ENCODE results near the gene NARF. TPM values are rescaled to one million over a fixed set of nuclear protein-coding genes. Genes with fewer than 3 reads are reported as not detected.

NARF gene
- total and polyA plus RNA-seq, 2 donors (not counting 3 experiments of a cell fraction or from before 2014, with no cell fraction given) = 83.4 to 158 TPM

- Histone ChIP-seq H3K36me3 (ENCODE audit: control insufficient read depth in 2 of 2, extremely low read depth in 1 of 2, insufficient read depth in 2 of 2, low read length in 2 of 2) (peaks cover 0 to 13% of the 10 kb centered on the region in 2 experiments), H3K4me3 (replicated peaks in 1 of 3; ENCODE audit: insufficient read depth in 1 of 3, low read depth in 1 of 3, low read length in 3 of 3) (no peak overlapping the region), H4K20me1 (replicated peaks; ENCODE audit: control insufficient read depth, extremely low read depth, insufficient read depth, low read length) (no peaks in the 10 kb centered on the region), H3K4me1 (ENCODE audit: control insufficient read depth, extremely low read depth, insufficient read depth, low read length) (no peaks in the 10 kb centered on the region), H3K27me3 (ENCODE audit: control insufficient read depth in 2 of 2, insufficient read depth in 2 of 2, low read length in 2 of 2) (no peaks in the 10 kb centered on the region), H3K4me2 (ENCODE audit: insufficient read depth, low read length) (no peak overlapping the region), H3K27ac (ENCODE audit: insufficient read depth, low read depth, low read length) (no peak overlapping the region), H3K79me2 (ENCODE audit: control insufficient read depth, insufficient read depth, low read length) (no peaks in the 10 kb centered on the region), H3K9me3 (replicated peaks; ENCODE audit: control insufficient read depth, insufficient read depth, low read length) (no peaks in the 10 kb centered on the region), H3K9ac (replicated peaks; ENCODE audit: extremely low read depth, insufficient read depth, low read length) (no peak overlapping the region), H2AFZ (ENCODE audit: low read depth, low read length) (no peak overlapping the region), H3K9me1 (replicated peaks; ENCODE audit: control insufficient read depth, extremely low read depth, insufficient read depth, low read length) (no peaks in the 10 kb centered on the region)
- ChIA-PET POLR2A (no interaction called here), CTCF (interaction anchor here (1.2 kb wide), 1 partner anchor 13 kb away, joined by 3 read pairs; no protein-coding TSS in a partner anchor)
- dilution Hi-C loops (cut with MboI; ENCODE audit: extremely low pct_ligation_motif_present, low sequenced_read_pairs) = no loop called here
- no TSS peak for BruUV-seq (replicated peaks)
- no peak for TF ChIP-seq GATA2 (IDR thresholded peaks at IDR 0.05; ENCODE audit: insufficient read depth, insufficient read length, low read depth, low read length)
- TF ChIP-seq EZH2 (IDR thresholded peaks at IDR 0.05; ENCODE audit: borderline replicate concordance, low read depth, low read length, severe bottlenecking) = no peak
- no peak for TF ChIP-seq POLR2A (IDR thresholded peaks at IDR 0.05; ENCODE audit: low read depth, low read length)
- TF ChIP-seq FOS (IDR thresholded peaks at IDR 0.05; ENCODE audit: borderline replicate concordance, insufficient read depth, low read length) = no peak
- no peak for FAIRE-seq
- intact Hi-C loops (cut with micrococcal nuclease) = no loop called here
- DNase-seq (ENCODE audit: low read depth, low spot score) = no peak
Measured at GRCh38 chr17:82440469-82440981, 18.0 kb upstream of the NARF start.

DNA sequence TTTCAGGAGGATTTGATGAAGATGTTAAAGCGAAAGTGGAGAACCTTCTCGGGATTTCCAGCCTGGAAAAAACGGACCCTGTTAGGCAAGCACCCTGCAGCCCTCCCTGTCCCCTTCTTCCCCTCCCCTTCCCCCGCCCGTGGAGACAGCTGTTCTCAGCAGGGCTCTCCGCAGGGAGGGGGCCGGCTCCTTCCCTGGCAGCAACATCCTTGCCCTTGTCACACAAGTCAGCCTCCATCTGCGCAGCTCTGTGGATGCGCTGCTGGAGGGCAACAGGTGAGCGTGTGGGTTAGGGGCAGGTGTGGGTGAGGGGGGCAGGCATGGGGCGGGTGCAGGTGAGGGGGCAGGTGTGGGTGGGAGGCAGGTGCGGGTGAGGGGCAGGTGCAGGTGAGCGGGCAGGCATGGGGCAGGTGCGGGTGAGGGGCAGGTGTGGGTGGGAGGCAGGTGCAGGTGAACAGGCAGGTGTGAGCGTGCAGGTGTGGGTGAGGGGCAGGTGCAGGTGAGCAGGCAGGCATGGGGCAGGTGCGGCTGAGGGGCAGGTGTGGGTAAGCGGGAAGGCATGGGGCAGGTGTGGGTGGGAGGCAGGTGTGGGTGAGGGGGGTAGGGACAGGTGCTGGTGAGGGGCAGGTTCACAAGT, 17.4 kb upstream of the NARF start:
- Histone ChIP-seq H3K36me3 (ENCODE audit: control insufficient read depth in 2 of 2, extremely low read depth in 1 of 2, insufficient read depth in 2 of 2, low read length in 2 of 2) (peaks cover 0 to 13% of the 10 kb centered on the region in 2 experiments), H3K4me2 (ENCODE audit: insufficient read depth, low read length) (no peak overlapping the region), H3K27me3 (ENCODE audit: control insufficient read depth in 2 of 2, insufficient read depth in 2 of 2, low read length in 2 of 2) (no peaks in the 10 kb centered on the region), H3K9ac (replicated peaks; ENCODE audit: extremely low read depth, insufficient read depth, low read length) (no peak overlapping the region), H4K20me1 (replicated peaks; ENCODE audit: control insufficient read depth, extremely low read depth, insufficient read depth, low read length) (no peaks in the 10 kb centered on the region), H3K4me3 (replicated peaks in 1 of 3; ENCODE audit: insufficient read depth in 1 of 3, low read depth in 1 of 3, low read length in 3 of 3) (no peak overlapping the region), H2AFZ (ENCODE audit: low read depth, low read length) (no peak overlapping the region), H3K27ac (ENCODE audit: insufficient read depth, low read depth, low read length) (no peak overlapping the region), H3K79me2 (ENCODE audit: control insufficient read depth, insufficient read depth, low read length) (no peaks in the 10 kb centered on the region), H3K4me1 (ENCODE audit: control insufficient read depth, extremely low read depth, insufficient read depth, low read length) (no peaks in the 10 kb centered on the region), H3K9me1 (replicated peaks; ENCODE audit: control insufficient read depth, extremely low read depth, insufficient read depth, low read length) (no peaks in the 10 kb centered on the region), H3K9me3 (replicated peaks; ENCODE audit: control insufficient read depth, insufficient read depth, low read length) (no peaks in the 10 kb centered on the region)
- no peak for DNase-seq (ENCODE audit: low read depth, low spot score)
- BruUV-seq (replicated peaks) = no TSS peak
- dilution Hi-C loops (cut with MboI; ENCODE audit: extremely low pct_ligation_motif_present, low sequenced_read_pairs) (no loop called here), intact Hi-C loops (cut with micrococcal nuclease) (no loop called here)
- TF ChIP-seq EZH2 (IDR thresholded peaks at IDR 0.05; ENCODE audit: borderline replicate concordance, low read depth, low read length, severe bottlenecking) (no peak), FOS (IDR thresholded peaks at IDR 0.05; ENCODE audit: borderline replicate concordance, insufficient read depth, low read length) (no peak), GATA2 (IDR thresholded peaks at IDR 0.05; ENCODE audit: insufficient read depth, insufficient read length, low read depth, low read length) (no peak), POLR2AphosphoS5 (IDR thresholded peaks at IDR 0.05; ENCODE audit: insufficient read depth, low read depth, low read length) (no peak), MYC (IDR thresholded peaks at IDR 0.05; ENCODE audit: low read depth, low read length) (no peak), POLR2A (IDR thresholded peaks at IDR 0.05; ENCODE audit: low read depth, low read length) (no peak), JUN (IDR thresholded peaks at IDR 0.05; ENCODE audit: borderline replicate concordance, insufficient read depth, insufficient read length, low read depth) (no peak)
- TF ChIP-seq, protein P1, sequence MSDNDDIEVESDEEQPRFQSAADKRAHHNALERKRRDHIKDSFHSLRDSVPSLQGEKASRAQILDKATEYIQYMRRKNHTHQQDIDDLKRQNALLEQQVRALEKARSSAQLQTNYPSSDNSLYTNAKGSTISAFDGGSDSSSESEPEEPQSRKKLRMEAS (IDR thresholded peaks at IDR 0.05; ENCODE audit: insufficient read depth, insufficient read length) = no peak
- TF ChIP-seq, protein P2, sequence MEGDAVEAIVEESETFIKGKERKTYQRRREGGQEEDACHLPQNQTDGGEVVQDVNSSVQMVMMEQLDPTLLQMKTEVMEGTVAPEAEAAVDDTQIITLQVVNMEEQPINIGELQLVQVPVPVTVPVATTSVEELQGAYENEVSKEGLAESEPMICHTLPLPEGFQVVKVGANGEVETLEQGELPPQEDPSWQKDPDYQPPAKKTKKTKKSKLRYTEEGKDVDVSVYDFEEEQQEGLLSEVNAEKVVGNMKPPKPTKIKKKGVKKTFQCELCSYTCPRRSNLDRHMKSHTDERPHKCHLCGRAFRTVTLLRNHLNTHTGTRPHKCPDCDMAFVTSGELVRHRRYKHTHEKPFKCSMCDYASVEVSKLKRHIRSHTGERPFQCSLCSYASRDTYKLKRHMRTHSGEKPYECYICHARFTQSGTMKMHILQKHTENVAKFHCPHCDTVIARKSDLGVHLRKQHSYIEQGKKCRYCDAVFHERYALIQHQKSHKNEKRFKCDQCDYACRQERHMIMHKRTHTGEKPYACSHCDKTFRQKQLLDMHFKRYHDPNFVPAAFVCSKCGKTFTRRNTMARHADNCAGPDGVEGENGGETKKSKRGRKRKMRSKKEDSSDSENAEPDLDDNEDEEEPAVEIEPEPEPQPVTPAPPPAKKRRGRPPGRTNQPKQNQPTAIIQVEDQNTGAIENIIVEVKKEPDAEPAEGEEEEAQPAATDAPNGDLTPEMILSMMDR (IDR thresholded peaks at IDR 0.05; ENCODE audit: extremely low read depth in 1 of 2, insufficient read depth in 1 of 2, low read depth in 1 of 2, low read length in 2 of 2) = no peak
- ChIA-PET CTCF (no interaction called here), POLR2A (no interaction called here)
- no peak for FAIRE-seq

Data from endothelial cell of umbilical vein (primary cell).